H9 (cell line): ENCODE results near the gene PID1. TPM values are rescaled to one million over a fixed set of nuclear protein-coding genes. Genes with fewer than 3 reads are reported as not detected.

ENCODE experiments used
- DNase-seq: peaks from one replicate; pipeline ENCODE4 v3.0.0-alpha.2; 2017
- H2AFZ ChIP-seq: one replicate; pipeline ENCODE4 v1.6.1; 2013; ENCODE audit warnings: mild to moderate bottlenecking, low read length, control low read depth, moderate library complexity
- H2AK5ac ChIP-seq: 2 replicates; pipeline ENCODE4 v1.6.1; 2013; ENCODE audit warnings: low read length, control low read depth, mixed read lengths; ENCODE audit not compliant: insufficient read length
- H2BK120ac ChIP-seq: one replicate; pipeline ENCODE4 v1.6.1; 2013; ENCODE audit warnings: low read depth, mild to moderate bottlenecking, low read length, control low read depth, inconsistent platforms; ENCODE audit not compliant: poor library complexity, severe bottlenecking
- H2BK12ac ChIP-seq: 2 replicates; pipeline ENCODE4 v1.6.1; 2013; ENCODE audit warnings: low read length, control low read depth, mixed read lengths, low read depth; ENCODE audit not compliant: insufficient read length
- H2BK15ac ChIP-seq: 2 replicates; pipeline ENCODE4 v1.6.1; 2013; ENCODE audit warnings: low read depth, low read length, control low read depth
- H2BK20ac ChIP-seq: one replicate; pipeline ENCODE4 v1.6.1; 2013; ENCODE audit warnings: low read depth, mild to moderate bottlenecking, low read length, control low read depth, inconsistent platforms; ENCODE audit not compliant: poor library complexity, severe bottlenecking
- H2BK5ac ChIP-seq: 2 replicates; pipeline ENCODE4 v1.6.1; 2013; ENCODE audit warnings: low read length, control low read depth, mixed read lengths; ENCODE audit not compliant: insufficient read length
- H3K14ac ChIP-seq: 2 replicates; pipeline ENCODE4 v1.6.1; 2013; ENCODE audit warnings: low read length, control low read depth; ENCODE audit not compliant: insufficient read depth
- H3K18ac ChIP-seq: 2 replicates; pipeline ENCODE4 v1.6.1; 2013; ENCODE audit warnings: low read depth, mild to moderate bottlenecking, mixed read lengths, low read length, control low read depth; ENCODE audit not compliant: insufficient read length
- H3K23ac ChIP-seq: 2 replicates; pipeline ENCODE4 v1.6.1; 2013; ENCODE audit warnings: low read length, control low read depth, mixed read lengths, low read depth; ENCODE audit not compliant: insufficient read length
- H3K23me2 ChIP-seq: 2 replicates; pipeline ENCODE4 v1.6.1; 2013; ENCODE audit warnings: low read depth, mild to moderate bottlenecking, mixed read lengths, low read length, control low read depth; ENCODE audit not compliant: insufficient read length, poor library complexity, severe bottlenecking
- H3K27ac ChIP-seq: 2 replicates; pipeline ENCODE4 v1.5.1; 2013; ENCODE audit warnings: low read length, control low read depth, mixed read lengths, low read depth; ENCODE audit not compliant: insufficient read length
- H3K27me3 ChIP-seq: 2 replicates; pipeline ENCODE4 v1.6.1; 2013; ENCODE audit warnings: low read length, control low read depth, inconsistent platforms; ENCODE audit not compliant: insufficient read depth
- H3K4ac ChIP-seq: 2 replicates; pipeline ENCODE4 v1.6.1; 2013; ENCODE audit warnings: low read depth, mild to moderate bottlenecking, control low read depth, inconsistent platforms, low read length, moderate library complexity
- H3K4me1 ChIP-seq: 2 replicates; pipeline ENCODE4 v1.6.1; 2013; ENCODE audit warnings: low read length, control low read depth, inconsistent platforms; ENCODE audit not compliant: insufficient read depth
- H3K4me2 ChIP-seq: 2 replicates; pipeline ENCODE4 v1.6.1; 2013; ENCODE audit warnings: low read length, control low read depth, mixed read lengths; ENCODE audit not compliant: insufficient read length, insufficient read depth
- H3K56ac ChIP-seq: 2 replicates; pipeline ENCODE4 v1.6.1; 2013; ENCODE audit warnings: low read depth, mild to moderate bottlenecking, mixed read lengths, low read length, control low read depth; ENCODE audit not compliant: insufficient read length
- H3K79me1 ChIP-seq: 2 replicates; pipeline ENCODE4 v1.6.1; 2013; ENCODE audit warnings: low read depth, mild to moderate bottlenecking, moderate library complexity, low read length, control low read depth, inconsistent platforms; ENCODE audit not compliant: insufficient read depth, poor library complexity, severe bottlenecking
- H3K79me2 ChIP-seq: 2 replicates; pipeline ENCODE4 v1.6.1; 2013; ENCODE audit warnings: low read length, control low read depth, inconsistent platforms; ENCODE audit not compliant: insufficient read depth
- H3K9ac ChIP-seq: 2 replicates; pipeline ENCODE4 v1.6.1; 2013; ENCODE audit warnings: low read length, control low read depth, mixed read lengths; ENCODE audit not compliant: insufficient read length; ENCODE audit errors: extremely low read depth
- H3K9me3 ChIP-seq: one replicate; pipeline ENCODE4 v1.6.1; 2013; ENCODE audit warnings: low read depth, low read length, inconsistent platforms; ENCODE audit not compliant: control insufficient read depth
- H3T11ph ChIP-seq: one replicate; pipeline ENCODE4 v1.6.1; 2013; ENCODE audit warnings: mild to moderate bottlenecking, low read length, control low read depth, inconsistent platforms
- H4K20me1 ChIP-seq: one replicate; pipeline ENCODE4 v1.6.1; 2013; ENCODE audit not compliant: control insufficient read depth, insufficient read length, insufficient read depth
- H4K5ac ChIP-seq: 2 replicates; pipeline ENCODE4 v1.6.1; 2013; ENCODE audit warnings: low read depth, mild to moderate bottlenecking, mixed read lengths, low read length, control low read depth; ENCODE audit not compliant: insufficient read length
- H4K8ac ChIP-seq: replicated peaks from 2 replicates; pipeline ENCODE4 v1.6.1; 2013; ENCODE audit warnings: low read length, control low read depth, mixed read lengths, low read depth; ENCODE audit not compliant: insufficient read length
- H4K91ac ChIP-seq: 2 replicates; pipeline ENCODE4 v1.6.1; 2013; ENCODE audit warnings: low read depth, mild to moderate bottlenecking, moderate library complexity, mixed read lengths, low read length, control low read depth; ENCODE audit not compliant: insufficient read length
- H3K27ac Mint-ChIP-seq, 3 experiments: 2 replicates in 2 of 3; 3 replicates in 1 of 3; pipeline ENCODE4 v1.8.0; 2020 to 2021; ENCODE audit warnings: mixed read lengths in 3 of 3, mild to moderate bottlenecking in 1 of 3, moderate library complexity in 1 of 3
- H3K27me3 Mint-ChIP-seq: 2 replicates; pipeline ENCODE4 v1.8.0; 2021; ENCODE audit warnings: low read depth, mild to moderate bottlenecking, moderate library complexity, mixed read lengths
- H3K36me3 Mint-ChIP-seq, 3 experiments: 2 replicates in 2 of 3; 3 replicates in 1 of 3; pipeline ENCODE4 v1.8.0; 2020 to 2021; ENCODE audit warnings: low read depth in 3 of 3, mixed read lengths in 3 of 3; ENCODE audit not compliant: insufficient read depth in 1 of 3
- H3K4me1 Mint-ChIP-seq, 2 experiments: 2 replicates each; pipeline ENCODE4 v1.8.0; 2020; ENCODE audit warnings: mixed read lengths in 2 of 2
- H3K4me3 Mint-ChIP-seq, 2 experiments: 2 replicates in 1 of 2; 3 replicates in 1 of 2; pipeline ENCODE4 v1.8.0; 2020 to 2021; ENCODE audit warnings: mild to moderate bottlenecking in 2 of 2, mixed read lengths in 2 of 2, moderate library complexity in 1 of 2
- H3K9me3 Mint-ChIP-seq, 2 experiments: 2 replicates in 1 of 2; 3 replicates in 1 of 2; pipeline ENCODE4 v1.8.0; 2020; ENCODE audit warnings: mild to moderate bottlenecking in 2 of 2, mixed read lengths in 2 of 2, moderate library complexity in 1 of 2
- total RNA-seq: library from RNA; stranded (reverse); gene quantifications from 2 replicates; pipeline ENCODE4 v1.2.1, GENCODE V29; 2021
- TF ChIP-seq, protein P1 (sequence below): fragments of 200-600 bp; sonication (generic); conservative IDR thresholded peaks from 3 replicates; pipeline ENCODE4 v1.8.0; 2021; ENCODE audit warnings: antibody characterized with exemption, mild to moderate bottlenecking

The PID1 gene
- total RNA-seq, 1 experiment from 2014 or later = 1.4 TPM

DNA sequence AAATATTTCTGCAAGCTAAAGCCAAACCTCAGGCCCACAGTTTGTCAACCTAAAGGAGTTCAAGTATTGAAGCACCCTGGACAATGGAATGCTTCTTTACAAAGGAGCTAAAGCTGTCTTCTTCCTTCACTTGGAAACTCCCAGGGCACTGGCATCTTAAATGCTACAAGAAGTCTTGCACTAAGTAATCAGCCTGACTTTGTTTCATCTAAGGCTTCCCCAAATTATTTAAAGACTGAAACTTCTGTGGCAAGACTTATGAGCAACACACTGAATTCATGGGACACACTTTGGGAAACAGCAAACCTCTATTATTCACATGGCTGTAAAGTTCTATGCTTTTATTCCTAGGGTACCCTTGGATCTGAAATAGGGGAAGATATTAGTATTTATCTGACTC lies 14.7 kb downstream of the PID1 start:
- Histone ChIP-seq H2BK120ac (no peak overlapping the region), H4K20me1 (no peaks in the 10 kb centered on the region), H2BK15ac (no peak overlapping the region), H2BK20ac (no peak overlapping the region), H3K79me2 (no peaks in the 10 kb centered on the region), H3K27me3 (no peaks in the 10 kb centered on the region), H3K23ac (no peak overlapping the region), H2AK5ac (no peak overlapping the region), H3K9ac (no peak overlapping the region), H3K4me1 (no peaks in the 10 kb centered on the region), H3K18ac (no peak overlapping the region), H2BK12ac (no peak overlapping the region), H2AFZ (no peak overlapping the region), H3K27ac (no peak overlapping the region), H3K79me1 (no peaks in the 10 kb centered on the region), H3K4ac (no peak overlapping the region), H4K91ac (no peak overlapping the region), H3K56ac (no peak overlapping the region), H3K23me2 (no peaks in the 10 kb centered on the region), H4K5ac (no peak overlapping the region), H3K9me3 (no peaks in the 10 kb centered on the region), H3T11ph (no peak overlapping the region), H2BK5ac (no peak overlapping the region), H4K8ac (no peak overlapping the region), H3K14ac (no peak overlapping the region), H3K4me2 (no peak overlapping the region)
- Mint-ChIP-seq H3K27ac (no peak overlapping the region), H3K36me3 (no peaks in the 10 kb centered on the region), H3K9me3 (no peaks in the 10 kb centered on the region; a peak in 2 of 5 replicates), H3K4me3 (no peak overlapping the region), H3K27me3 (no peaks in the 10 kb centered on the region), H3K4me1 (peaks cover 11 to 12% of the 10 kb centered on the region in 2 experiments)
- TF ChIP-seq, protein P1, sequence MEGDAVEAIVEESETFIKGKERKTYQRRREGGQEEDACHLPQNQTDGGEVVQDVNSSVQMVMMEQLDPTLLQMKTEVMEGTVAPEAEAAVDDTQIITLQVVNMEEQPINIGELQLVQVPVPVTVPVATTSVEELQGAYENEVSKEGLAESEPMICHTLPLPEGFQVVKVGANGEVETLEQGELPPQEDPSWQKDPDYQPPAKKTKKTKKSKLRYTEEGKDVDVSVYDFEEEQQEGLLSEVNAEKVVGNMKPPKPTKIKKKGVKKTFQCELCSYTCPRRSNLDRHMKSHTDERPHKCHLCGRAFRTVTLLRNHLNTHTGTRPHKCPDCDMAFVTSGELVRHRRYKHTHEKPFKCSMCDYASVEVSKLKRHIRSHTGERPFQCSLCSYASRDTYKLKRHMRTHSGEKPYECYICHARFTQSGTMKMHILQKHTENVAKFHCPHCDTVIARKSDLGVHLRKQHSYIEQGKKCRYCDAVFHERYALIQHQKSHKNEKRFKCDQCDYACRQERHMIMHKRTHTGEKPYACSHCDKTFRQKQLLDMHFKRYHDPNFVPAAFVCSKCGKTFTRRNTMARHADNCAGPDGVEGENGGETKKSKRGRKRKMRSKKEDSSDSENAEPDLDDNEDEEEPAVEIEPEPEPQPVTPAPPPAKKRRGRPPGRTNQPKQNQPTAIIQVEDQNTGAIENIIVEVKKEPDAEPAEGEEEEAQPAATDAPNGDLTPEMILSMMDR = no peak
- DNase-seq = no peak
